ENCODE data around the gene CRIP3. TPM values are rescaled to one million over a fixed set of nuclear protein-coding genes. Genes with fewer than 3 reads are reported as not detected.

The CRIP3 gene
- polyA plus RNA-seq, 4 donors, result 0.89 to 3.4 (median 2.5) TPM

DNA sequence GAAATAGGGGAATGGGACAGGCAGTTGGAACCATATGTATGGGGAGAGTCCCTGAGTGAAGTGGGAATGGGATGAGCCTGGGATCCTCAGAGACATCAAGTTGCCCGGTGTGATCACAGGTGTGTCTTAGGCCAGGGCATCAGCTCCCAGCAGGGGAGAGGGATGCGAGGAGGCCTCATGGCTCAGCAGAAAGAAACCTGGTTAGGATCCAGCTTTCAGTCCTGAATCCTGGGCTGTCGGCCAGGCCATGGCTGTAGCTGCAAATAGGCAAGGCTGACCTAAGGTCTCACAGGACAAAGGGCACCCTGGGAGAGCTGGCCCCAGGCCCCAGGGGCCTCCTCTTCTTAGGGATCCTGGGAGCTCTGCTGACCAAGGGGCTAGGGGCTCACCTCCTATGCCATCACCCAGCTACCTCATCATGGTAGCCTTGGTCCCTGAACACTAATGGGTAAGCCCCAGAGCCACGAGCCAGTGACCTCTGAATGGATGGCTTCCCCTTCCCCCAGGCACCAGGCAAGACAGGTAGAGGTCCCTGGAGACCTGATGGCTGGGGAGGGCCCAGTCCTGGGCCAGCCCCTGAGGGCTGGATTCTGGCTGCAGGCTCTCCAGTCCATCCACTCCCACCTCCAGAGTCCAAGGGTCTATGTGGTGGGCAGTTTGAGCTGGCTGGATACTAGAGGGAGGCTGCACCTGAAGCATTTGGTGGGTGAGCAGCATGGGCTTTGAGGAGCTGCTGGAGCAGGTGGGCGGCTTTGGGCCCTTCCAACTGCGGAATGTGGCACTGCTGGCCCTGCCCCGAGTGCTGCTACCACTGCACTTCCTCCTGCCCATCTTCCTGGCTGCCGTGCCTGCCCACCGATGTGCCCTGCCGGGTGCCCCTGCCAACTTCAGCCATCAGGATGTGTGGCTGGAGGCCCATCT lies 10.7 kb downstream of the CRIP3 start, which contains the start of gene SLC22A7:
Gene SLC22A7 (plus strand): TSS at position 617 of the 921 bp plus-strand sequence. CDS start 99 bp downstream, at position 716.
- WGBS, 3 donors, result 58 to 69% (median 64%) methylated on average over 10 of the region's 10 CpGs
- no peaks in the 10 kb centered on the region for H3K27me3 ChIP-seq (ENCODE audit: control insufficient read depth in 3 of 3, insufficient read depth in 3 of 3, low read length in 3 of 3)
- no peak for FAIRE-seq
- no peaks in the 10 kb centered on the region for H3K36me3 ChIP-seq (ENCODE audit: control insufficient read depth in 3 of 3, insufficient read depth in 2 of 3, low read depth in 1 of 3, low read length in 3 of 3)
- H3K9me3 ChIP-seq (ENCODE audit: control insufficient read depth in 2 of 2, insufficient read depth in 1 of 2, low read depth in 1 of 2, low read length in 1 of 2), result no peaks in the 10 kb centered on the region
- no peak within 1 kb of the TSS for H3K4me3 ChIP-seq (ENCODE audit: low read depth in 1 of 3, low read length in 3 of 3)
- peaks cover 0 to 34% (median 0%) of the 10 kb centered on the region in 3 donors for H3K4me1 ChIP-seq (ENCODE audit: control insufficient read depth in 3 of 3, insufficient read depth in 2 of 3, low read depth in 1 of 3, low read length in 2 of 3)
- H3K27ac ChIP-seq (ENCODE audit: low read depth in 1 of 3, low read length in 2 of 3), result peak within 1 kb of the TSS in 1 of 3 donors; percentile 14
- peak in 1 of 2 donors; percentile 66 for DNase-seq

DNA sequence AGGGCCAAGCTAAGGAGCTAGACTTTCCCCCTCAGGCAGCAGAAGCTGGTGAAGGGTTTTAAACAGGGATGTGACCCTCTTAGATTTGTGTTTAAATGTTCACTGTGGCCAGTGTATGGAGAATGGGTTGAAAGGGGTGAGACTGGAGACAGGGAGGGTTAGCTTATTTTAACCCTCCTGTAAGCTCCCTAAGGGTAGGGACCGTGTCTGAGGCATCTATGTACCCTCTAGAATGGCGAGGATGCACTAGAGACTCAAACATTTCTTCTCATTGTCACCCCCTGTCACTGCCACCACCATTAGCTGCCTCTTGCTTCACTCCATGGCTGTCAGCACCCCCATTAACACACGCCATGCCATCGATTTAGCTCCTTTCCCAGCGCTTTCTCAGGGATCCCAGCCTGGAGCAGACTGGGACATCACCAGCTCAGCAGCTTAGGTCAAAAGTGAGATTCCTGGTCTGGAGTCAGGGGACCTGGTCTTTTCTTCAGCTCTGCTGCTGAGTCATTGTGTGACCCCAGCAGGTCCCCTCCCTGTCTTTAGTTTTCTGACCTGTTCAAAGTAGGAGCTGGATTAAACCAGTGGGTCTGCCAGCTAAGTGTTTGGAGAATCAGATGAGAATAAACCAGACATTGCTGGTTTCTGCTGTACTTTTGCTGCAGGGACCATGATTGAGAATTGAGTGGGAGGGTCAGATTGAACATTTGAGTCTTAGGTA lies 11.7 kb downstream of the CRIP3 start:
- DNase-seq (no peak), FAIRE-seq (no peak)
- no peak overlapping the region for H3K4me3 ChIP-seq (ENCODE audit: low read depth in 1 of 3, low read length in 3 of 3)
- H3K27me3 ChIP-seq (ENCODE audit: control insufficient read depth in 3 of 3, insufficient read depth in 3 of 3, low read length in 3 of 3), result no peaks in the 10 kb centered on the region
- H3K27ac ChIP-seq (ENCODE audit: low read depth in 1 of 3, low read length in 2 of 3), result no peak overlapping the region
- H3K9me3 ChIP-seq (ENCODE audit: control insufficient read depth in 2 of 2, insufficient read depth in 1 of 2, low read depth in 1 of 2, low read length in 1 of 2), result no peaks in the 10 kb centered on the region
- WGBS, 3 donors, result 84 to 95% (median 86%) methylated on average over 5 of the region's 5 CpGs
- H3K36me3 ChIP-seq (ENCODE audit: control insufficient read depth in 3 of 3, insufficient read depth in 2 of 3, low read depth in 1 of 3, low read length in 3 of 3), result no peaks in the 10 kb centered on the region
- peaks cover 0 to 25% (median 0%) of the 10 kb centered on the region in 3 donors for H3K4me1 ChIP-seq (ENCODE audit: control insufficient read depth in 3 of 3, insufficient read depth in 2 of 3, low read depth in 1 of 3, low read length in 2 of 3)

DNA sequence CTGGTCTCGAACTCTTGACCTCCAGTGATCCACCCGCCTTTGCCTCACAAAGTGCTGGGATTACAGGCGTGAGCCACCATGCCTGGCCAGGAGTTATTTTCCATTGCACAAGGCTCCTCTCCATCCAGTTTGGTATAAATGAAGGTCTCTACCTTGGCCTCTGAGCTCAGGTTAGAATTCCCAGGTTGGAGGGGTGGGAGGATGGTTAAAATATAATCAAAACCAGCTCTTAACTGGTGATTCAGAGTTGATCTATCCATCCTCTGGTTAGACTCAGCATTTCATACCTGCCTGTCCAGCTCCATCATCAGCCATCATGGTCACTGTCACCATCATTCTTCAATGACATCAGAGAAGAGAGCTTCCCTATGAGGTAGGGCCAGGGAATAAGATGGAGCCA lies 13.2 kb downstream of the CRIP3 start:
- H3K36me3 ChIP-seq (ENCODE audit: control insufficient read depth in 3 of 3, insufficient read depth in 2 of 3, low read depth in 1 of 3, low read length in 3 of 3), result no peaks in the 10 kb centered on the region
- H3K27me3 ChIP-seq (ENCODE audit: control insufficient read depth in 3 of 3, insufficient read depth in 3 of 3, low read length in 3 of 3), result no peaks in the 10 kb centered on the region
- WGBS, 3 donors, result 87 to 89% (median 87%) methylated on average over 3 of the region's 3 CpGs
- H3K27ac ChIP-seq (ENCODE audit: low read depth in 1 of 3, low read length in 2 of 3), result no peak overlapping the region
- FAIRE-seq, result no peak
- no peak overlapping the region for H3K4me3 ChIP-seq (ENCODE audit: low read depth in 1 of 3, low read length in 3 of 3)
- H3K4me1 ChIP-seq (ENCODE audit: control insufficient read depth in 3 of 3, insufficient read depth in 2 of 3, low read depth in 1 of 3, low read length in 2 of 3), result peaks cover 0 to 29% (median under 1%) of the 10 kb centered on the region in 3 donors
- no peak for DNase-seq
- H3K9me3 ChIP-seq (ENCODE audit: control insufficient read depth in 2 of 2, insufficient read depth in 1 of 2, low read depth in 1 of 2, low read length in 1 of 2), result no peaks in the 10 kb centered on the region

DNA sequence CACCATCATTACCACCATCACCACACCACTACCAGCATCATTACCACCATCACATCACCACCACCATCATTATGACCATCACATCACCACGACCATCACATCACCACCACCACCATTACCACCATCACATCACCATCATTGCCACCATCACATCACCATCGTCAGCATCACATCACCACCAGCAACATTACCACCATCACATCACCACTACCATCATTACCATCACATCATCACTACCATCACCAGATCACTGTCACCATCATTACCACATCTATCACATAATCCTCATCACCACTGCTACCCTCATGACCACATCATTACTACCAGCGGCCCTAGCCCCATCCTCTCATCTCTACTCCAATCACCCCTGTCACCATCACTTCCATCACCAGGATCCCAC lies 14.1 kb downstream of the CRIP3 start:
- DNase-seq, result no peak
- Histone ChIP-seq H3K4me3 (ENCODE audit: low read depth in 1 of 3, low read length in 3 of 3) (no peak overlapping the region), H3K9me3 (ENCODE audit: control insufficient read depth in 2 of 2, insufficient read depth in 1 of 2, low read depth in 1 of 2, low read length in 1 of 2) (no peaks in the 10 kb centered on the region), H3K4me1 (ENCODE audit: control insufficient read depth in 3 of 3, insufficient read depth in 2 of 3, low read depth in 1 of 3, low read length in 2 of 3) (peaks cover 0 to 35% (median 2%) of the 10 kb centered on the region in 3 donors), H3K36me3 (ENCODE audit: control insufficient read depth in 3 of 3, insufficient read depth in 2 of 3, low read depth in 1 of 3, low read length in 3 of 3) (no peaks in the 10 kb centered on the region), H3K27me3 (ENCODE audit: control insufficient read depth in 3 of 3, insufficient read depth in 3 of 3, low read length in 3 of 3) (no peaks in the 10 kb centered on the region), H3K27ac (ENCODE audit: low read depth in 1 of 3, low read length in 2 of 3) (no peak overlapping the region)
- no peak for FAIRE-seq
- WGBS, 3 donors, result 84 to 90% (median 86%) methylated on average over 3 of the region's 3 CpGs

DNA sequence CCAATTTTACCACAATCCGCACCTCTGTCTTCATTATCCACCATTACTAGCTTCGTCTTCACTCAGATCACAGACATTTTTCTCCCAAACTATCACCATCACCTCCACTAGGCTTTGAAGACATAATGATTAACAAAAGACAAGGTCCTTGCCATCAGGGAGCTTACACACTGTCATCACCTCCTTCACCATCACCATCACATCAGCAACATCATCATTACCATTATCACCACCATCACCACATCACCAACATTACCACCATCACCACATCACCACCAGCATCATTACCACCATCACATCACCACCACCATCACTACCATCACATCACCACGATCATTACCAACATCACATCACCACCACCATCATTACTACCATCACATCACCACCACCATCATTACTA lies 14.9 kb downstream of the CRIP3 start:
- no peak for FAIRE-seq
- Histone ChIP-seq H3K27me3 (ENCODE audit: control insufficient read depth in 3 of 3, insufficient read depth in 3 of 3, low read length in 3 of 3) (no peaks in the 10 kb centered on the region), H3K4me1 (ENCODE audit: control insufficient read depth in 3 of 3, insufficient read depth in 2 of 3, low read depth in 1 of 3, low read length in 2 of 3) (peaks cover 0 to 35% (median 2%) of the 10 kb centered on the region in 3 donors), H3K27ac (ENCODE audit: low read depth in 1 of 3, low read length in 2 of 3) (no peak overlapping the region), H3K9me3 (ENCODE audit: control insufficient read depth in 2 of 2, insufficient read depth in 1 of 2, low read depth in 1 of 2, low read length in 1 of 2) (no peaks in the 10 kb centered on the region), H3K4me3 (ENCODE audit: low read depth in 1 of 3, low read length in 3 of 3) (no peak overlapping the region), H3K36me3 (ENCODE audit: control insufficient read depth in 3 of 3, insufficient read depth in 2 of 3, low read depth in 1 of 3, low read length in 3 of 3) (no peaks in the 10 kb centered on the region)
- no peak for DNase-seq
- 91 to 96% (median 93%) methylated on average over 3 of the region's 3 CpGs for WGBS, 3 donors

DNA sequence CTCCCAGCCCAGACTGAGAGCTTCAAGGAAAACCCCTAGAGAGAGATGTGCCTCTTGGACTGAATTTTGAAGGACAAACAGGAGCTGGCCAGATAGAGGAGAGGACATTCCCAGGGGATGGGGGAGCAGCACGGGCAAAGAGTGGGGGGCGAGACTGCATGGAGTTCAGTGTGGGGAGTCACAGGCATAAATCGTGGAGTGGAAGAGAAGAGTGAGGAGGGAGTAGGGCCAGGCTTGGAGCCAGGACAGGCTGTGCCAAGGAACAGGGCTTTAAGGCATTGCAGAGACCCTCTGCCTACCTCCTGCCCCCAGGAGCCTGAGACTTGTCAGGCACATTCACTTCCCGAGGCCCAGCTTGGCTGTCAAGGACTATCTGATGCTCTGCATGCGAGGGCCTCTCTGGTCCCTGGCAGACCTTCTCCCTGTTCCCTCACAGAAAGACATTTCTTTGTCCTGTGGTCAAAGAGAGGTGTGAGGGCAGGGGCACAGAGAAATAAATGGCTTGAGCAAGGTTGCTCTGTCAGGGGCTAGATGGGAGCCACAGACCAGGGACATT lies 15.8 kb downstream of the CRIP3 start:
- DNase-seq, result no peak

DNA sequence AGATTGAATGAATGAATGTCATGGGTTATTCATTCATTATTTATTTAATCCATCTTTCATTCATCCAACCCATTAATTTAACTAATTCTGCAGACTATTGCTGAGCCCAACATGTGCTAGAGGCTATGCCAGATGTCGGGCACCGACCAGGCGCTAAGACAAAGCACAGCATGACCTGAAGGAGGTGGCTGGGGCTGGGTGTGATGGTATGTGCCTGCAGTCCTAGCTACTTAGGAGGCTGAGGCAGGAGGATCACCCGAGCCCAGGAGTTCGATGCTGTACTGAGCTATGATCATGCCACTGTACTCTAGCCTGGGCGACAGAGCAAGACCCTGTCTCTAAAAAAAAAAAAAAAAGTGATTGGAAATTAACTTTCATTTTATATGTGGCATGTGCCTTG lies 16.3 kb downstream of the CRIP3 start:
- no peak for DNase-seq
- peaks cover 0 to 32% (median 2%) of the 10 kb centered on the region in 3 donors for H3K4me1 ChIP-seq (ENCODE audit: control insufficient read depth in 3 of 3, insufficient read depth in 2 of 3, low read depth in 1 of 3, low read length in 2 of 3)
- WGBS, 3 donors, result 92 to 96% (median 94%) methylated on average over 6 of the region's 6 CpGs
- H3K27me3 ChIP-seq (ENCODE audit: control insufficient read depth in 3 of 3, insufficient read depth in 3 of 3, low read length in 3 of 3), result no peaks in the 10 kb centered on the region
- no peaks in the 10 kb centered on the region for H3K36me3 ChIP-seq (ENCODE audit: control insufficient read depth in 3 of 3, insufficient read depth in 2 of 3, low read depth in 1 of 3, low read length in 3 of 3)
- H3K27ac ChIP-seq (ENCODE audit: low read depth in 1 of 3, low read length in 2 of 3), result no peak overlapping the region
- H3K4me3 ChIP-seq (ENCODE audit: low read depth in 1 of 3, low read length in 3 of 3), result no peak overlapping the region
- no peak for FAIRE-seq
- no peaks in the 10 kb centered on the region for H3K9me3 ChIP-seq (ENCODE audit: control insufficient read depth in 2 of 2, insufficient read depth in 1 of 2, low read depth in 1 of 2, low read length in 1 of 2)

More for the DNA sequence above, 15.8 kb downstream of the CRIP3 start:
- FAIRE-seq, result no peak
- H3K36me3 ChIP-seq (ENCODE audit: control insufficient read depth in 3 of 3, insufficient read depth in 2 of 3, low read depth in 1 of 3, low read length in 3 of 3), result no peaks in the 10 kb centered on the region
- H3K4me1 ChIP-seq (ENCODE audit: control insufficient read depth in 3 of 3, insufficient read depth in 2 of 3, low read depth in 1 of 3, low read length in 2 of 3), result peaks cover 0 to 32% (median 2%) of the 10 kb centered on the region in 3 donors
- no peaks in the 10 kb centered on the region for H3K27me3 ChIP-seq (ENCODE audit: control insufficient read depth in 3 of 3, insufficient read depth in 3 of 3, low read length in 3 of 3)
- H3K4me3 ChIP-seq (ENCODE audit: low read depth in 1 of 3, low read length in 3 of 3), result no peak overlapping the region
- 81 to 92% (median 86%) methylated on average over 5 of the region's 5 CpGs for WGBS, 3 donors
- no peaks in the 10 kb centered on the region for H3K9me3 ChIP-seq (ENCODE audit: control insufficient read depth in 2 of 2, insufficient read depth in 1 of 2, low read depth in 1 of 2, low read length in 1 of 2)
- no peak overlapping the region for H3K27ac ChIP-seq (ENCODE audit: low read depth in 1 of 3, low read length in 2 of 3)

DNA sequence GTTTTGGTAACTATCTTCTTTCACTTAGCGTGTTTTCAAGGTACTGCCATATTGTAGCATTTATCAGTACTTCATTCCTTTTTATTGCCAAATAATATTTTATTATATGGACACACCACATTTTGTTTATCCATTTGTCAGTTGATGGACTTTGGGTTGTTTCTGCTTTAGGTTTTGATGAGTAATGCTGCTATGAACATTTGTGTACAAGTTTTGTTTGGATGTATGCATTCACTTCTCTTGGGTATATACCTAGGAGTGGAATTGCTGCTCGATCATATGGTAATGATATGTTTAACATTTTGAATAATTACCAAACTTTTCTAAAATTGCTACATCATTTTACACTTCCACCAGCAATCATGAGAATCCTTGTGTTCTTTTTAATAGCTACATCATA lies 16.9 kb downstream of the CRIP3 start:
- DNase-seq, result peak in 1 of 2 donors; percentile 75
- no peak overlapping the region for H3K27ac ChIP-seq (ENCODE audit: low read depth in 1 of 3, low read length in 2 of 3)

More for the DNA sequence above, 16.9 kb downstream of the CRIP3 start:
- FAIRE-seq, result no peak
- no peaks in the 10 kb centered on the region for H3K27me3 ChIP-seq (ENCODE audit: control insufficient read depth in 3 of 3, insufficient read depth in 3 of 3, low read length in 3 of 3)
- no peaks in the 10 kb centered on the region for H3K9me3 ChIP-seq (ENCODE audit: control insufficient read depth in 2 of 2, insufficient read depth in 1 of 2, low read depth in 1 of 2, low read length in 1 of 2)
- H3K36me3 ChIP-seq (ENCODE audit: control insufficient read depth in 3 of 3, insufficient read depth in 2 of 3, low read depth in 1 of 3, low read length in 3 of 3), result no peaks in the 10 kb centered on the region
- H3K4me3 ChIP-seq (ENCODE audit: low read depth in 1 of 3, low read length in 3 of 3), result no peak overlapping the region
- H3K4me1 ChIP-seq (ENCODE audit: control insufficient read depth in 3 of 3, insufficient read depth in 2 of 3, low read depth in 1 of 3, low read length in 2 of 3), result peaks cover 0 to 34% (median 2%) of the 10 kb centered on the region in 3 donors
- WGBS, 3 donors, result 61 to 83% (median 68%) methylated on average over 2 of the region's 2 CpGs
